H9 (cell line): Measurements from ENCODE around the gene EHBP1. TPM values are rescaled to one million over a fixed set of nuclear protein-coding genes. Genes with fewer than 3 reads are reported as not detected.

Experiments used
- DNase-seq: peaks from one replicate; pipeline ENCODE4 v3.0.0-alpha.2; 2017
- H2AFZ ChIP-seq: one replicate; pipeline ENCODE4 v1.6.1; 2013; ENCODE audit warnings: mild to moderate bottlenecking, low read length, control low read depth, moderate library complexity
- H2AK5ac ChIP-seq: 2 replicates; pipeline ENCODE4 v1.6.1; 2013; ENCODE audit warnings: low read length, control low read depth, mixed read lengths; ENCODE audit not compliant: insufficient read length
- H2BK120ac ChIP-seq: one replicate; pipeline ENCODE4 v1.6.1; 2013; ENCODE audit warnings: low read depth, mild to moderate bottlenecking, low read length, control low read depth, inconsistent platforms; ENCODE audit not compliant: poor library complexity, severe bottlenecking
- H2BK12ac ChIP-seq: 2 replicates; pipeline ENCODE4 v1.6.1; 2013; ENCODE audit warnings: low read length, control low read depth, mixed read lengths, low read depth; ENCODE audit not compliant: insufficient read length
- H2BK15ac ChIP-seq: 2 replicates; pipeline ENCODE4 v1.6.1; 2013; ENCODE audit warnings: low read depth, low read length, control low read depth
- H2BK20ac ChIP-seq: one replicate; pipeline ENCODE4 v1.6.1; 2013; ENCODE audit warnings: low read depth, mild to moderate bottlenecking, low read length, control low read depth, inconsistent platforms; ENCODE audit not compliant: poor library complexity, severe bottlenecking
- H2BK5ac ChIP-seq: 2 replicates; pipeline ENCODE4 v1.6.1; 2013; ENCODE audit warnings: low read length, control low read depth, mixed read lengths; ENCODE audit not compliant: insufficient read length
- H3K14ac ChIP-seq: 2 replicates; pipeline ENCODE4 v1.6.1; 2013; ENCODE audit warnings: low read length, control low read depth; ENCODE audit not compliant: insufficient read depth
- H3K18ac ChIP-seq: 2 replicates; pipeline ENCODE4 v1.6.1; 2013; ENCODE audit warnings: low read depth, mild to moderate bottlenecking, mixed read lengths, low read length, control low read depth; ENCODE audit not compliant: insufficient read length
- H3K23ac ChIP-seq: 2 replicates; pipeline ENCODE4 v1.6.1; 2013; ENCODE audit warnings: low read length, control low read depth, mixed read lengths, low read depth; ENCODE audit not compliant: insufficient read length
- H3K23me2 ChIP-seq: 2 replicates; pipeline ENCODE4 v1.6.1; 2013; ENCODE audit warnings: low read depth, mild to moderate bottlenecking, mixed read lengths, low read length, control low read depth; ENCODE audit not compliant: insufficient read length, poor library complexity, severe bottlenecking
- H3K27ac ChIP-seq: 2 replicates; pipeline ENCODE4 v1.5.1; 2013; ENCODE audit warnings: low read length, control low read depth, mixed read lengths, low read depth; ENCODE audit not compliant: insufficient read length
- H3K27me3 ChIP-seq: 2 replicates; pipeline ENCODE4 v1.6.1; 2013; ENCODE audit warnings: low read length, control low read depth, inconsistent platforms; ENCODE audit not compliant: insufficient read depth
- H3K4ac ChIP-seq: 2 replicates; pipeline ENCODE4 v1.6.1; 2013; ENCODE audit warnings: low read depth, mild to moderate bottlenecking, control low read depth, inconsistent platforms, low read length, moderate library complexity
- H3K4me1 ChIP-seq: 2 replicates; pipeline ENCODE4 v1.6.1; 2013; ENCODE audit warnings: low read length, control low read depth, inconsistent platforms; ENCODE audit not compliant: insufficient read depth
- H3K4me2 ChIP-seq: 2 replicates; pipeline ENCODE4 v1.6.1; 2013; ENCODE audit warnings: low read length, control low read depth, mixed read lengths; ENCODE audit not compliant: insufficient read length, insufficient read depth
- H3K56ac ChIP-seq: 2 replicates; pipeline ENCODE4 v1.6.1; 2013; ENCODE audit warnings: low read depth, mild to moderate bottlenecking, mixed read lengths, low read length, control low read depth; ENCODE audit not compliant: insufficient read length
- H3K79me1 ChIP-seq: 2 replicates; pipeline ENCODE4 v1.6.1; 2013; ENCODE audit warnings: low read depth, mild to moderate bottlenecking, moderate library complexity, low read length, control low read depth, inconsistent platforms; ENCODE audit not compliant: insufficient read depth, poor library complexity, severe bottlenecking
- H3K79me2 ChIP-seq: 2 replicates; pipeline ENCODE4 v1.6.1; 2013; ENCODE audit warnings: low read length, control low read depth, inconsistent platforms; ENCODE audit not compliant: insufficient read depth
- H3K9ac ChIP-seq: 2 replicates; pipeline ENCODE4 v1.6.1; 2013; ENCODE audit warnings: low read length, control low read depth, mixed read lengths; ENCODE audit not compliant: insufficient read length; ENCODE audit errors: extremely low read depth
- H3K9me3 ChIP-seq: one replicate; pipeline ENCODE4 v1.6.1; 2013; ENCODE audit warnings: low read depth, low read length, inconsistent platforms; ENCODE audit not compliant: control insufficient read depth
- H3T11ph ChIP-seq: one replicate; pipeline ENCODE4 v1.6.1; 2013; ENCODE audit warnings: mild to moderate bottlenecking, low read length, control low read depth, inconsistent platforms
- H4K20me1 ChIP-seq: one replicate; pipeline ENCODE4 v1.6.1; 2013; ENCODE audit not compliant: control insufficient read depth, insufficient read length, insufficient read depth
- H4K5ac ChIP-seq: 2 replicates; pipeline ENCODE4 v1.6.1; 2013; ENCODE audit warnings: low read depth, mild to moderate bottlenecking, mixed read lengths, low read length, control low read depth; ENCODE audit not compliant: insufficient read length
- H4K8ac ChIP-seq: replicated peaks from 2 replicates; pipeline ENCODE4 v1.6.1; 2013; ENCODE audit warnings: low read length, control low read depth, mixed read lengths, low read depth; ENCODE audit not compliant: insufficient read length
- H4K91ac ChIP-seq: 2 replicates; pipeline ENCODE4 v1.6.1; 2013; ENCODE audit warnings: low read depth, mild to moderate bottlenecking, moderate library complexity, mixed read lengths, low read length, control low read depth; ENCODE audit not compliant: insufficient read length
- H3K27ac Mint-ChIP-seq, 3 experiments: 2 replicates in 2 of 3; 3 replicates in 1 of 3; pipeline ENCODE4 v1.8.0; 2020 to 2021; ENCODE audit warnings: mixed read lengths in 3 of 3, mild to moderate bottlenecking in 1 of 3, moderate library complexity in 1 of 3
- H3K27me3 Mint-ChIP-seq: 2 replicates; pipeline ENCODE4 v1.8.0; 2021; ENCODE audit warnings: low read depth, mild to moderate bottlenecking, moderate library complexity, mixed read lengths
- H3K36me3 Mint-ChIP-seq, 3 experiments: 2 replicates in 2 of 3; 3 replicates in 1 of 3; pipeline ENCODE4 v1.8.0; 2020 to 2021; ENCODE audit warnings: low read depth in 3 of 3, mixed read lengths in 3 of 3; ENCODE audit not compliant: insufficient read depth in 1 of 3
- H3K4me1 Mint-ChIP-seq, 2 experiments: 2 replicates each; pipeline ENCODE4 v1.8.0; 2020; ENCODE audit warnings: mixed read lengths in 2 of 2
- H3K4me3 Mint-ChIP-seq, 2 experiments: 2 replicates in 1 of 2; 3 replicates in 1 of 2; pipeline ENCODE4 v1.8.0; 2020 to 2021; ENCODE audit warnings: mild to moderate bottlenecking in 2 of 2, mixed read lengths in 2 of 2, moderate library complexity in 1 of 2
- H3K9me3 Mint-ChIP-seq, 2 experiments: 2 replicates in 1 of 2; 3 replicates in 1 of 2; pipeline ENCODE4 v1.8.0; 2020; ENCODE audit warnings: mild to moderate bottlenecking in 2 of 2, mixed read lengths in 2 of 2, moderate library complexity in 1 of 2
- WGBS: extraction: QIAGEN DNeasy Blood & Tissue Kit; methylation state at CpG from one replicate; pipeline ENCODE4 v1.1.7; 2013; ENCODE audit warnings: missing lambda C conversion rate, low lambda C conversion rate, mixed read lengths; ENCODE audit not compliant: insufficient read length; ENCODE audit errors: extremely low coverage; 5-methylcytosine and 5-hydroxymethylcytosine counted together
- total RNA-seq: library from RNA; stranded (reverse); gene quantifications from 2 replicates; pipeline ENCODE4 v1.2.1, GENCODE V29; 2021
- TF ChIP-seq, protein P1 (sequence below): fragments of 200-600 bp; sonication (generic); conservative IDR thresholded peaks from 3 replicates; pipeline ENCODE4 v1.8.0; 2021; ENCODE audit warnings: antibody characterized with exemption, mild to moderate bottlenecking

EHBP1 gene
- total RNA-seq, 1 experiment from 2014 or later, result 35.6 TPM

DNA sequence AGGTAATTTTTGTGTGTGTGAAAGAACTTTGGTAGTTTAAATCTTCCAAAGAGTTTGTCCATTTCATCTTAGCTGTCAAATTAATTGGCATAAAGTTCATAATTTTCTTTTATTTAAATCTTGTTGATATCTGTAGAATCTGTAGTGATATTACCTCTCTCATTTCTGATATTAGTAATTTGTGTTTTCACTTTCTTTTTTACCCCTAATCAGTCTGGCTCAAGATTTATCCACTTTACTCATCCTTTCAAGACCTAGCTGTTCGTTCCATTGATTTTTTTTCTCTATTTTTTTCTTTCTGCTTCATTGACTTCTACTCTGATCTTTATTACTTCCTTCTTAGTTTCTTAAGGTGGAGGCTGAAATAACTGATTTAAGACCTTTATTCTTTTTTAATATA, 202.6 kb downstream of the EHBP1 start:
- H3K4me3 Mint-ChIP-seq, result no peak overlapping the region
- Histone ChIP-seq H3K23ac (no peak overlapping the region), H4K20me1 (no peaks in the 10 kb centered on the region), H3K4me1 (no peaks in the 10 kb centered on the region), H2AFZ (no peak overlapping the region), H4K91ac (no peak overlapping the region), H4K8ac (no peak overlapping the region), H3K79me1 (no peaks in the 10 kb centered on the region), H3K23me2 (no peaks in the 10 kb centered on the region), H3K79me2 (no peaks in the 10 kb centered on the region), H2BK12ac (no peak overlapping the region), H3K9me3 (no peaks in the 10 kb centered on the region), H2BK15ac (no peak overlapping the region), H3K14ac (no peak overlapping the region), H3K27ac (no peak overlapping the region), H3T11ph (no peak overlapping the region), H3K9ac (no peak overlapping the region), H4K5ac (no peak overlapping the region), H2AK5ac (no peak overlapping the region), H3K4ac (no peak overlapping the region), H3K27me3 (no peaks in the 10 kb centered on the region), H3K18ac (no peak overlapping the region), H2BK120ac (no peak overlapping the region), H3K56ac (no peak overlapping the region), H2BK20ac (no peak overlapping the region), H3K4me2 (no peak overlapping the region), H2BK5ac (no peak overlapping the region)
- no peak for DNase-seq
- no peaks in the 10 kb centered on the region for H3K36me3 Mint-ChIP-seq
- H3K27me3 Mint-ChIP-seq, result no peaks in the 10 kb centered on the region
- H3K9me3 Mint-ChIP-seq, result no peaks in the 10 kb centered on the region
- H3K4me1 Mint-ChIP-seq, result no peaks in the 10 kb centered on the region
- TF ChIP-seq, protein P1, sequence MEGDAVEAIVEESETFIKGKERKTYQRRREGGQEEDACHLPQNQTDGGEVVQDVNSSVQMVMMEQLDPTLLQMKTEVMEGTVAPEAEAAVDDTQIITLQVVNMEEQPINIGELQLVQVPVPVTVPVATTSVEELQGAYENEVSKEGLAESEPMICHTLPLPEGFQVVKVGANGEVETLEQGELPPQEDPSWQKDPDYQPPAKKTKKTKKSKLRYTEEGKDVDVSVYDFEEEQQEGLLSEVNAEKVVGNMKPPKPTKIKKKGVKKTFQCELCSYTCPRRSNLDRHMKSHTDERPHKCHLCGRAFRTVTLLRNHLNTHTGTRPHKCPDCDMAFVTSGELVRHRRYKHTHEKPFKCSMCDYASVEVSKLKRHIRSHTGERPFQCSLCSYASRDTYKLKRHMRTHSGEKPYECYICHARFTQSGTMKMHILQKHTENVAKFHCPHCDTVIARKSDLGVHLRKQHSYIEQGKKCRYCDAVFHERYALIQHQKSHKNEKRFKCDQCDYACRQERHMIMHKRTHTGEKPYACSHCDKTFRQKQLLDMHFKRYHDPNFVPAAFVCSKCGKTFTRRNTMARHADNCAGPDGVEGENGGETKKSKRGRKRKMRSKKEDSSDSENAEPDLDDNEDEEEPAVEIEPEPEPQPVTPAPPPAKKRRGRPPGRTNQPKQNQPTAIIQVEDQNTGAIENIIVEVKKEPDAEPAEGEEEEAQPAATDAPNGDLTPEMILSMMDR, result no peak
- WGBS, result no CpG with 5 or more reads among the region's 1 CpG
- no peak overlapping the region for H3K27ac Mint-ChIP-seq
